H9 (cell line): Measurements from ENCODE around the gene LST1. TPM values are rescaled to one million over a fixed set of nuclear protein-coding genes. Genes with fewer than 3 reads are reported as not detected.

Experiments used
- DNase-seq: peaks from one replicate; pipeline ENCODE4 v3.0.0-alpha.2; 2017
- H2AFZ ChIP-seq: one replicate; pipeline ENCODE4 v1.6.1; 2013; ENCODE audit warnings: mild to moderate bottlenecking, low read length, control low read depth, moderate library complexity
- H2AK5ac ChIP-seq: 2 replicates; pipeline ENCODE4 v1.6.1; 2013; ENCODE audit warnings: low read length, control low read depth, mixed read lengths; ENCODE audit not compliant: insufficient read length
- H2BK120ac ChIP-seq: one replicate; pipeline ENCODE4 v1.6.1; 2013; ENCODE audit warnings: low read depth, mild to moderate bottlenecking, low read length, control low read depth, inconsistent platforms; ENCODE audit not compliant: poor library complexity, severe bottlenecking
- H2BK12ac ChIP-seq: 2 replicates; pipeline ENCODE4 v1.6.1; 2013; ENCODE audit warnings: low read length, control low read depth, mixed read lengths, low read depth; ENCODE audit not compliant: insufficient read length
- H2BK15ac ChIP-seq: 2 replicates; pipeline ENCODE4 v1.6.1; 2013; ENCODE audit warnings: low read depth, low read length, control low read depth
- H2BK20ac ChIP-seq: one replicate; pipeline ENCODE4 v1.6.1; 2013; ENCODE audit warnings: low read depth, mild to moderate bottlenecking, low read length, control low read depth, inconsistent platforms; ENCODE audit not compliant: poor library complexity, severe bottlenecking
- H2BK5ac ChIP-seq: 2 replicates; pipeline ENCODE4 v1.6.1; 2013; ENCODE audit warnings: low read length, control low read depth, mixed read lengths; ENCODE audit not compliant: insufficient read length
- H3K14ac ChIP-seq: 2 replicates; pipeline ENCODE4 v1.6.1; 2013; ENCODE audit warnings: low read length, control low read depth; ENCODE audit not compliant: insufficient read depth
- H3K18ac ChIP-seq: 2 replicates; pipeline ENCODE4 v1.6.1; 2013; ENCODE audit warnings: low read depth, mild to moderate bottlenecking, mixed read lengths, low read length, control low read depth; ENCODE audit not compliant: insufficient read length
- H3K23ac ChIP-seq: 2 replicates; pipeline ENCODE4 v1.6.1; 2013; ENCODE audit warnings: low read length, control low read depth, mixed read lengths, low read depth; ENCODE audit not compliant: insufficient read length
- H3K23me2 ChIP-seq: 2 replicates; pipeline ENCODE4 v1.6.1; 2013; ENCODE audit warnings: low read depth, mild to moderate bottlenecking, mixed read lengths, low read length, control low read depth; ENCODE audit not compliant: insufficient read length, poor library complexity, severe bottlenecking
- H3K27ac ChIP-seq: 2 replicates; pipeline ENCODE4 v1.5.1; 2013; ENCODE audit warnings: low read length, control low read depth, mixed read lengths, low read depth; ENCODE audit not compliant: insufficient read length
- H3K27me3 ChIP-seq: 2 replicates; pipeline ENCODE4 v1.6.1; 2013; ENCODE audit warnings: low read length, control low read depth, inconsistent platforms; ENCODE audit not compliant: insufficient read depth
- H3K4ac ChIP-seq: 2 replicates; pipeline ENCODE4 v1.6.1; 2013; ENCODE audit warnings: low read depth, mild to moderate bottlenecking, control low read depth, inconsistent platforms, low read length, moderate library complexity
- H3K4me1 ChIP-seq: 2 replicates; pipeline ENCODE4 v1.6.1; 2013; ENCODE audit warnings: low read length, control low read depth, inconsistent platforms; ENCODE audit not compliant: insufficient read depth
- H3K4me2 ChIP-seq: 2 replicates; pipeline ENCODE4 v1.6.1; 2013; ENCODE audit warnings: low read length, control low read depth, mixed read lengths; ENCODE audit not compliant: insufficient read length, insufficient read depth
- H3K56ac ChIP-seq: 2 replicates; pipeline ENCODE4 v1.6.1; 2013; ENCODE audit warnings: low read depth, mild to moderate bottlenecking, mixed read lengths, low read length, control low read depth; ENCODE audit not compliant: insufficient read length
- H3K79me1 ChIP-seq: 2 replicates; pipeline ENCODE4 v1.6.1; 2013; ENCODE audit warnings: low read depth, mild to moderate bottlenecking, moderate library complexity, low read length, control low read depth, inconsistent platforms; ENCODE audit not compliant: insufficient read depth, poor library complexity, severe bottlenecking
- H3K79me2 ChIP-seq: 2 replicates; pipeline ENCODE4 v1.6.1; 2013; ENCODE audit warnings: low read length, control low read depth, inconsistent platforms; ENCODE audit not compliant: insufficient read depth
- H3K9ac ChIP-seq: 2 replicates; pipeline ENCODE4 v1.6.1; 2013; ENCODE audit warnings: low read length, control low read depth, mixed read lengths; ENCODE audit not compliant: insufficient read length; ENCODE audit errors: extremely low read depth
- H3K9me3 ChIP-seq: one replicate; pipeline ENCODE4 v1.6.1; 2013; ENCODE audit warnings: low read depth, low read length, inconsistent platforms; ENCODE audit not compliant: control insufficient read depth
- H3T11ph ChIP-seq: one replicate; pipeline ENCODE4 v1.6.1; 2013; ENCODE audit warnings: mild to moderate bottlenecking, low read length, control low read depth, inconsistent platforms
- H4K20me1 ChIP-seq: one replicate; pipeline ENCODE4 v1.6.1; 2013; ENCODE audit not compliant: control insufficient read depth, insufficient read length, insufficient read depth
- H4K5ac ChIP-seq: 2 replicates; pipeline ENCODE4 v1.6.1; 2013; ENCODE audit warnings: low read depth, mild to moderate bottlenecking, mixed read lengths, low read length, control low read depth; ENCODE audit not compliant: insufficient read length
- H4K8ac ChIP-seq: replicated peaks from 2 replicates; pipeline ENCODE4 v1.6.1; 2013; ENCODE audit warnings: low read length, control low read depth, mixed read lengths, low read depth; ENCODE audit not compliant: insufficient read length
- H4K91ac ChIP-seq: 2 replicates; pipeline ENCODE4 v1.6.1; 2013; ENCODE audit warnings: low read depth, mild to moderate bottlenecking, moderate library complexity, mixed read lengths, low read length, control low read depth; ENCODE audit not compliant: insufficient read length
- H3K27ac Mint-ChIP-seq, 3 experiments: 2 replicates in 2 of 3; 3 replicates in 1 of 3; pipeline ENCODE4 v1.8.0; 2020 to 2021; ENCODE audit warnings: mixed read lengths in 3 of 3, mild to moderate bottlenecking in 1 of 3, moderate library complexity in 1 of 3
- H3K27me3 Mint-ChIP-seq: 2 replicates; pipeline ENCODE4 v1.8.0; 2021; ENCODE audit warnings: low read depth, mild to moderate bottlenecking, moderate library complexity, mixed read lengths
- H3K36me3 Mint-ChIP-seq, 3 experiments: 2 replicates in 2 of 3; 3 replicates in 1 of 3; pipeline ENCODE4 v1.8.0; 2020 to 2021; ENCODE audit warnings: low read depth in 3 of 3, mixed read lengths in 3 of 3; ENCODE audit not compliant: insufficient read depth in 1 of 3
- H3K4me1 Mint-ChIP-seq, 2 experiments: 2 replicates each; pipeline ENCODE4 v1.8.0; 2020; ENCODE audit warnings: mixed read lengths in 2 of 2
- H3K4me3 Mint-ChIP-seq, 2 experiments: 2 replicates in 1 of 2; 3 replicates in 1 of 2; pipeline ENCODE4 v1.8.0; 2020 to 2021; ENCODE audit warnings: mild to moderate bottlenecking in 2 of 2, mixed read lengths in 2 of 2, moderate library complexity in 1 of 2
- H3K9me3 Mint-ChIP-seq, 2 experiments: 2 replicates in 1 of 2; 3 replicates in 1 of 2; pipeline ENCODE4 v1.8.0; 2020; ENCODE audit warnings: mild to moderate bottlenecking in 2 of 2, mixed read lengths in 2 of 2, moderate library complexity in 1 of 2
- WGBS: extraction: QIAGEN DNeasy Blood & Tissue Kit; methylation state at CpG from one replicate; pipeline ENCODE4 v1.1.7; 2013; ENCODE audit warnings: missing lambda C conversion rate, low lambda C conversion rate, mixed read lengths; ENCODE audit not compliant: insufficient read length; ENCODE audit errors: extremely low coverage; 5-methylcytosine and 5-hydroxymethylcytosine counted together
- total RNA-seq: library from RNA; stranded (reverse); gene quantifications from 2 replicates; pipeline ENCODE4 v1.2.1, GENCODE V29; 2021
- TF ChIP-seq, protein P1 (sequence below): fragments of 200-600 bp; sonication (generic); conservative IDR thresholded peaks from 3 replicates; pipeline ENCODE4 v1.8.0; 2021; ENCODE audit warnings: antibody characterized with exemption, mild to moderate bottlenecking

LST1 gene
- total RNA-seq, 1 experiment from 2014 or later: not detected

DNA sequence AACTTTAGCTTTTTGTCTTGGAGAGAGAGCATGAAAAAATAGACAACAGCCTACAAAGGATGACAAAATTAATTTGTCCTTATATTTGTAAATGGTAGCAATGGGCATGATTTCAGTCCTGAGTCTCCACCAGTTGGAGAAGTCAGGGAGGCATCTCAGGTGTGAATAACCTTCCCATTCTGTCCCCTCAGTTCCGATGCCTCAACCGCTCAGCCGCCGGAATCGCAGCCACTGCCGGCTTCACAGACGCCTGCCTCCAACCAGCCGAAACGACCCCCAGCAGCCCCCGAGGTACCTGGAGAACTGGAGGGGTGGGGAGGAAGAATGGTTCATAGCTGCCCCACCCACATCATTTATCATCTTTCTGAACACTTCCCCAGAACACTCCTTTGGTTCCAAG lies 38.0 kb downstream of the LST1 start:
- no peaks in the 10 kb centered on the region for H4K20me1 ChIP-seq
- no CpG with 5 or more reads among the region's 10 CpGs for WGBS
- H3K4me3 Mint-ChIP-seq: no peak overlapping the region; a peak in 1 of 5 replicates

More for the DNA sequence above, 38.0 kb downstream of the LST1 start:
- Histone ChIP-seq H2BK120ac (no peak overlapping the region), H3K23ac (no peak overlapping the region), H3K14ac (no peak overlapping the region), H2BK12ac (no peak overlapping the region), H4K91ac (no peak overlapping the region), H3T11ph (no peak overlapping the region), H2BK5ac (no peak overlapping the region), H3K27me3 (no peaks in the 10 kb centered on the region), H2AK5ac (no peak overlapping the region), H3K79me2 (peaks cover 20% of the 10 kb centered on the region), H4K8ac (no peak overlapping the region), H3K56ac (no peak overlapping the region), H2BK15ac (no peak overlapping the region), H4K5ac (no peak overlapping the region), H2BK20ac (no peak overlapping the region), H3K79me1 (peaks cover 5% of the 10 kb centered on the region), H3K4me2 (no peak overlapping the region), H3K9ac (no peak overlapping the region), H3K9me3 (no peaks in the 10 kb centered on the region), H3K23me2 (peaks cover 8% of the 10 kb centered on the region), H2AFZ (no peak overlapping the region), H3K18ac (no peak overlapping the region), H3K4ac (no peak overlapping the region), H3K4me1 (peaks cover 3% of the 10 kb centered on the region; the same call in 1 of the 2 replicates), H3K27ac (no peak overlapping the region)
- no peaks in the 10 kb centered on the region; the same call in 1 of the 2 replicates for H3K27me3 Mint-ChIP-seq
- peaks cover 14 to 16% of the 10 kb centered on the region in 2 experiments for H3K4me1 Mint-ChIP-seq
- TF ChIP-seq, protein P1, sequence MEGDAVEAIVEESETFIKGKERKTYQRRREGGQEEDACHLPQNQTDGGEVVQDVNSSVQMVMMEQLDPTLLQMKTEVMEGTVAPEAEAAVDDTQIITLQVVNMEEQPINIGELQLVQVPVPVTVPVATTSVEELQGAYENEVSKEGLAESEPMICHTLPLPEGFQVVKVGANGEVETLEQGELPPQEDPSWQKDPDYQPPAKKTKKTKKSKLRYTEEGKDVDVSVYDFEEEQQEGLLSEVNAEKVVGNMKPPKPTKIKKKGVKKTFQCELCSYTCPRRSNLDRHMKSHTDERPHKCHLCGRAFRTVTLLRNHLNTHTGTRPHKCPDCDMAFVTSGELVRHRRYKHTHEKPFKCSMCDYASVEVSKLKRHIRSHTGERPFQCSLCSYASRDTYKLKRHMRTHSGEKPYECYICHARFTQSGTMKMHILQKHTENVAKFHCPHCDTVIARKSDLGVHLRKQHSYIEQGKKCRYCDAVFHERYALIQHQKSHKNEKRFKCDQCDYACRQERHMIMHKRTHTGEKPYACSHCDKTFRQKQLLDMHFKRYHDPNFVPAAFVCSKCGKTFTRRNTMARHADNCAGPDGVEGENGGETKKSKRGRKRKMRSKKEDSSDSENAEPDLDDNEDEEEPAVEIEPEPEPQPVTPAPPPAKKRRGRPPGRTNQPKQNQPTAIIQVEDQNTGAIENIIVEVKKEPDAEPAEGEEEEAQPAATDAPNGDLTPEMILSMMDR: no peak
- H3K9me3 Mint-ChIP-seq: no peaks in the 10 kb centered on the region; a peak in 1 of 5 replicates
- H3K36me3 Mint-ChIP-seq: peaks cover 72 to 80% (median 80%) of the 10 kb centered on the region in 3 experiments
- H3K27ac Mint-ChIP-seq: peak overlapping the region in 1 of 3 experiments; percentile 34; a peak in 2 of 7 replicates
- no peak for DNase-seq
